ENCODE measurements around the gene RPS28. TPM values are rescaled to one million over a fixed set of nuclear protein-coding genes. Genes with fewer than 3 reads are reported as not detected.

The RPS28 gene
- total RNA-seq, 2 donors from 2014 or later = 2,643 to 2,829 TPM

Other genes starting within 250 kb of the RPS28 start
- under 1 TPM in 1 of 2 donors, not detected in 1; 0.02 TPM for gene FBN3, start 171.9 kb upstream of the RPS28 start, total RNA-seq
- 10 to 100 TPM; 18.4 to 22.4 TPM for gene CERS4, start 112.1 kb upstream of the RPS28 start, total RNA-seq
- 10 to 100 TPM; 46.1 to 49.7 TPM for gene CD320, start 13.1 kb upstream of the RPS28 start, total RNA-seq
- 10 to 100 TPM; 54.5 to 73.1 TPM for gene NDUFA7, start 121 bp upstream of the RPS28 start, total RNA-seq
- gene KANK3, start 21.8 kb downstream of the RPS28 start, total RNA-seq = 1 to 10 TPM; 1.5 to 1.7 TPM
- gene ANGPTL4, start 42.7 kb downstream of the RPS28 start, total RNA-seq = 1 to 10 TPM in 1 of 2 donors, not detected in 1; 9.5 TPM
- 10 to 100 TPM; 76.6 to 81.5 TPM for gene RAB11B, start 68.9 kb downstream of the RPS28 start, total RNA-seq
- gene MARCHF2, start 91.8 kb downstream of the RPS28 start, total RNA-seq = 10 to 100 TPM in 1 of 2 donors, 1 to 10 TPM in 1; 7.3 to 14.9 TPM
- gene HNRNPM, start 123.5 kb downstream of the RPS28 start, total RNA-seq = 100 to 1,000 TPM; 105 to 243 TPM
- gene PRAM1, start 181.1 kb downstream of the RPS28 start, total RNA-seq = 1 to 10 TPM; 1.4 to 2.9 TPM
- gene ZNF414, start 192.7 kb downstream of the RPS28 start, total RNA-seq = 10 to 100 TPM; 24.6 to 28.0 TPM

All from activated naive CD4-positive, alpha-beta T cell treated with anti-CD3 and anti-CD28 coated beads, Interleukin-2, amount 50 U/mL, for 72 hours (primary cell).